Measurements from ENCODE around the gene DAGLA.

The DAGLA gene

GRCh38 chr11:61787928-61788491 is 107.8 kb downstream of the DAGLA start:
- Histone ChIP-seq H3K18ac (ENCODE audit: low read length) (no peak overlapping the region), H3K36me3 (ENCODE audit: control insufficient read depth in 1 of 2, insufficient read depth in 2 of 2, low read length in 2 of 2) (peaks cover 62 to 63% of the 10 kb centered on the region in 2 experiments), H3K14ac (ENCODE audit: low read length) (no peak overlapping the region), H4K91ac (ENCODE audit: low read depth, low read length) (no peak overlapping the region), H3K79me2 (ENCODE audit: control insufficient read depth, insufficient read depth, low read length, poor library complexity) (peaks cover 11% of the 10 kb centered on the region), H3K9me3 (ENCODE audit: insufficient read depth, low read depth, low read length) (peaks cover 1% of the 10 kb centered on the region), H3K4me1 (ENCODE audit: control insufficient read depth in 1 of 2, insufficient read depth in 2 of 2, low read length in 2 of 2) (peaks cover 7 to 17% of the 10 kb centered on the region in 2 experiments), H3K27ac (ENCODE audit: low read depth, low read length) (no peak overlapping the region), H3K9ac (ENCODE audit: low read length) (no peak overlapping the region), H2AFZ (ENCODE audit: insufficient read depth, low read length, poor library complexity) (no peak overlapping the region), H3K4ac (ENCODE audit: low read depth, low read length) (no peak overlapping the region), H3K27me3 (ENCODE audit: insufficient read depth, low read length) (no peaks in the 10 kb centered on the region), H2BK5ac (ENCODE audit: low read depth, low read length, poor library complexity) (no peak overlapping the region), H3K79me1 (ENCODE audit: low read length) (peaks cover 12% of the 10 kb centered on the region), H2BK120ac (ENCODE audit: insufficient read depth, low read length, poor library complexity) (no peak overlapping the region), H4K8ac (ENCODE audit: low read depth, low read length) (no peak overlapping the region), H3K4me2 (ENCODE audit: low read length) (no peak overlapping the region), H2BK12ac (ENCODE audit: low read length) (no peak overlapping the region), H2AK5ac (ENCODE audit: low read length) (no peak overlapping the region), H3K4me3 (ENCODE audit: low read depth, low read length) (no peak overlapping the region), H3K23ac (ENCODE audit: low read length) (no peak overlapping the region), H4K12ac (ENCODE audit: low read depth, low read length) (no peak overlapping the region)
- WGBS (ENCODE audit: extremely low coverage, insufficient coverage, insufficient read length), result no CpG with 5 or more reads among the region's 9 CpGs
- DNase-seq, result peak in 1 of 2 donors; percentile 21

DNA sequence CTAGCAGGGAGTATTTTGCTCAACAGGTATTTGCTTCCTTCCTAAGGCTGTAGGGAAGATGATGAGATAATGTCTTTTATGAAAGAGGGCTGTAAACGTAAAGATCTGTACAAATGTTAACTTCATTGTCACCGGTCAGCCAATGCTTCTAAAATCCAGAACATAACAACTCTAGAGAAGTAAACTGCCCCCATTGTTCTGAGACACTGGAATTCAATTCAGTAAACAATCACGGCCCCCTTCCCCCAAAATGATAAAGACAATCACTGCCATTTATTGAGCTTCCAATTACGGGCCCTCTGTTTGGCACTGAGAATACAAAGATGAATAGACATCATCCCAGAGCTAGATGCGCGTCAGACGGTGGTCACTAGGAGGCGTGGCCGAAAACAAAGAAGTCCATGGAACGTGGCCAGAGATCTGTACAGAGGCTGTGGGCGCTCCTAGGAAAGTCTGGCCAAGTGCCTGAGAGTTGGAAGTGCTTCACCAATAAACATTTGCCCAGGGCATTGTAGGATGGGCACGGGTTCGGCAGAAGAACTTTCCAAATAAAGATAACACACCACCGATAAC is 111.6 kb downstream of the DAGLA start:
- peak overlapping the region; percentile 100 for H2BK5ac ChIP-seq (ENCODE audit: low read depth, low read length, poor library complexity)
- peak overlapping the region; percentile 70 for H3K18ac ChIP-seq (ENCODE audit: low read length)
- H4K8ac ChIP-seq (ENCODE audit: low read depth, low read length), result peak overlapping the region; percentile 99
- no peaks in the 10 kb centered on the region for H3K27me3 ChIP-seq (ENCODE audit: insufficient read depth, low read length)
- peak overlapping the region; percentile 100 for H4K91ac ChIP-seq (ENCODE audit: low read depth, low read length)
- DNase-seq, result peak; percentile 64 to 77
- peaks cover 3 to 5% of the 10 kb centered on the region in 2 experiments for H3K4me1 ChIP-seq (ENCODE audit: control insufficient read depth in 1 of 2, insufficient read depth in 2 of 2, low read length in 2 of 2)
- peaks cover 15% of the 10 kb centered on the region for H3K79me1 ChIP-seq (ENCODE audit: low read length)
- peaks cover 48 to 49% of the 10 kb centered on the region in 2 experiments for H3K36me3 ChIP-seq (ENCODE audit: control insufficient read depth in 1 of 2, insufficient read depth in 2 of 2, low read length in 2 of 2)
- no peak overlapping the region for H2BK12ac ChIP-seq (ENCODE audit: low read length)
- WGBS (ENCODE audit: extremely low coverage, insufficient coverage, insufficient read length), result no CpG with 5 or more reads among the region's 14 CpGs
- peak overlapping the region; percentile 93 for H3K4me2 ChIP-seq (ENCODE audit: low read length)
- peak overlapping the region; percentile 99 for H2BK120ac ChIP-seq (ENCODE audit: insufficient read depth, low read length, poor library complexity)
- H3K4ac ChIP-seq (ENCODE audit: low read depth, low read length), result peak overlapping the region; percentile 56
- H3K4me3 ChIP-seq (ENCODE audit: low read depth, low read length), result peak overlapping the region; percentile 92
- peaks cover 20% of the 10 kb centered on the region for H3K79me2 ChIP-seq (ENCODE audit: control insufficient read depth, insufficient read depth, low read length, poor library complexity)
- H2AK5ac ChIP-seq (ENCODE audit: low read length), result peak overlapping the region; percentile 14
- peak overlapping the region; percentile 93 for H4K12ac ChIP-seq (ENCODE audit: low read depth, low read length)
- peak overlapping the region; percentile 88 for H3K27ac ChIP-seq (ENCODE audit: low read depth, low read length)
- H3K14ac ChIP-seq (ENCODE audit: low read length), result peak overlapping the region; percentile 99
- H3K9me3 ChIP-seq (ENCODE audit: insufficient read depth, low read depth, low read length), result no peaks in the 10 kb centered on the region
- H2AFZ ChIP-seq (ENCODE audit: insufficient read depth, low read length, poor library complexity), result peak overlapping the region; percentile 97
- H3K9ac ChIP-seq (ENCODE audit: low read length), result peak overlapping the region; percentile 99
- H3K23ac ChIP-seq (ENCODE audit: low read length), result no peak overlapping the region

DNA sequence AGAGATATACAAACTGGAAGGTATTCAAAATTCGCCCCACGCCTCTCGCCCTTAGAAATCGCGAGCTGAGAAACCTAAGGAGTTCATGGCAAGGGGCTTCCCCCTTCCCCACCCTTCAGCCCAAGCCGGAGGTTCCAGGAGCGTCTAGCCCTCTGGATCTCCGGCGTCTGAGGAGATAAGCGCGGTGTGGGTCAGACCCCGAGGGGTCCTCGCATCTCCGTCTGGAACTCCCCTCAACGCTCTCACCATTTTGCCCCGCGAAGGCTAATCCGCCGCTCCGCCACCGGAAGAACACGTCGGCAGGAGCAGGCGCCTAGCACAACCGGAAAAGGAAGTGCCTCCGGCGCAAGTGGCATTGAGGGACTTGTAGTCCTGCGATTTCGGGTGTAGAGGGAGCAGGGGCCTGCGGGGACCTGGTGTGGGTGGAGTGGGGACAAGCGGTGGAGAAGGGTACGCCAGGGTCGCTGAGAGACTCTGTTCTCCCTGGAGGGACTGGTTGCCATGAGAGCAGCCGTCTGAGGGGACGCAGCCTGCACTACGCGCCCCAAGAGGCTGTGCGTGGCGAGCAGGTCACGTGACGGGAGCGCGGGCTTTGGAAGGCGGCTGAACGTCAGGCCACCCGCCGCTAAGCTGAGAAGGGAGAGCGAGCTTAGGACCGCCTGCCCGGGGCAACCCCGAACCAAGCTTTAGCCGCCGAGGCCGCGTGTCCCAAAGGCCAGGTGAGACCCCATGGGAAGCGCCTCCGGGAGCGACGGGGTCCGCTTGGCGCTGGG is 112.3 kb downstream of the DAGLA start, which contains the start of the genes FEN1 and TMEM258:
Gene FEN1, plus strand, starts transcription at position 602 of the 773 bp plus-strand sequence. CDS start 2,451 bp downstream, outside the sequence.
Gene TMEM258, minus strand, starts transcription at position 290 of the 773 bp plus-strand sequence. Its CDS starts 41 bp downstream, at position 249.
- H2BK12ac ChIP-seq (ENCODE audit: low read length), result peak within 1 kb of the TSS; percentile 93

More for the DNA sequence above, 112.3 kb downstream of the DAGLA start, which contains the start of the genes FEN1 and TMEM258:
- Histone ChIP-seq H3K27ac (ENCODE audit: low read depth, low read length) (peak within 1 kb of the TSS; percentile 88), H4K12ac (ENCODE audit: low read depth, low read length) (peak within 1 kb of the TSS; percentile 93), H3K4ac (ENCODE audit: low read depth, low read length) (peak within 1 kb of the TSS; percentile 94), H3K9me3 (ENCODE audit: insufficient read depth, low read depth, low read length) (no peaks in the 10 kb centered on the region), H3K79me2 (ENCODE audit: control insufficient read depth, insufficient read depth, low read length, poor library complexity) (peaks cover 20% of the 10 kb centered on the region), H3K4me3 (ENCODE audit: low read depth, low read length) (peak within 1 kb of the TSS; percentile 92), H3K9ac (ENCODE audit: low read length) (peak within 1 kb of the TSS; percentile 99), H3K14ac (ENCODE audit: low read length) (peak within 1 kb of the TSS; percentile 99), H2BK5ac (ENCODE audit: low read depth, low read length, poor library complexity) (peak within 1 kb of the TSS; percentile 100), H4K8ac (ENCODE audit: low read depth, low read length) (peak within 1 kb of the TSS; percentile 99), H3K23ac (ENCODE audit: low read length) (peak within 1 kb of the TSS; percentile 31), H2AK5ac (ENCODE audit: low read length) (peak within 1 kb of the TSS; percentile 93), H4K91ac (ENCODE audit: low read depth, low read length) (peak within 1 kb of the TSS; percentile 100), H2BK120ac (ENCODE audit: insufficient read depth, low read length, poor library complexity) (peak within 1 kb of the TSS; percentile 99), H3K4me1 (ENCODE audit: control insufficient read depth in 1 of 2, insufficient read depth in 2 of 2, low read length in 2 of 2) (peaks cover 3 to 5% of the 10 kb centered on the region in 2 experiments), H3K27me3 (ENCODE audit: insufficient read depth, low read length) (no peaks in the 10 kb centered on the region), H3K36me3 (ENCODE audit: control insufficient read depth in 1 of 2, insufficient read depth in 2 of 2, low read length in 2 of 2) (peaks cover 41 to 43% of the 10 kb centered on the region in 2 experiments), H2AFZ (ENCODE audit: insufficient read depth, low read length, poor library complexity) (peak within 1 kb of the TSS; percentile 97), H3K79me1 (ENCODE audit: low read length) (peaks cover 15% of the 10 kb centered on the region), H3K4me2 (ENCODE audit: low read length) (peak within 1 kb of the TSS; percentile 93), H3K18ac (ENCODE audit: low read length) (peak within 1 kb of the TSS; percentile 99)
- peak; percentile 88 to 94 for DNase-seq
- no CpG with 5 or more reads among the region's 61 CpGs for WGBS (ENCODE audit: extremely low coverage, insufficient coverage, insufficient read length)

Measured in trophoblast cell (in vitro differentiated cells and primary cell).